ENCODE results near the gene PDE4A. TPM values are rescaled to one million over a fixed set of nuclear protein-coding genes. Genes with fewer than 3 reads are reported as not detected.

Gene PDE4A
- total RNA-seq, 4 donors from 2014 or later, result 3.7 to 7.9 (median 5.6) TPM

DNA sequence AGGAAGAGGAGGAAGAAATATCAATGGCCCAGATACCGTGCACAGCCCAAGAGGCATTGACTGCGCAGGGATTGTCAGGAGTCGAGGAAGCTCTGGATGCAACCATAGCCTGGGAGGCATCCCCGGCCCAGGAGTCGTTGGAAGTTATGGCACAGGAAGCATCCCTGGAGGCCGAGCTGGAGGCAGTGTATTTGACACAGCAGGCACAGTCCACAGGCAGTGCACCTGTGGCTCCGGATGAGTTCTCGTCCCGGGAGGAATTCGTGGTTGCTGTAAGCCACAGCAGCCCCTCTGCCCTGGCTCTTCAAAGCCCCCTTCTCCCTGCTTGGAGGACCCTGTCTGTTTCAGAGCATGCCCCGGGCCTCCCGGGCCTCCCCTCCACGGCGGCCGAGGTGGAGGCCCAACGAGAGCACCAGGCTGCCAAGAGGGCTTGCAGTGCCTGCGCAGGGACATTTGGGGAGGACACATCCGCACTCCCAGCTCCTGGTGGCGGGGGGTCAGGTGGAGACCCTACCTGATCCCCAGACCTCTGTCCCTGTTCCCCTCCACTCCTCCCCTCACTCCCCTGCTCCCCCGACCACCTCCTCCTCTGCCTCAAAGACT lies 46.9 kb downstream of the PDE4A start:
- Histone ChIP-seq H3K27ac (no peak overlapping the region), H3K9me3 (no peaks in the 10 kb centered on the region), H3K4me3 (no peak overlapping the region), H3K36me3 (peaks cover 23% of the 10 kb centered on the region), H3K4me1 (no peaks in the 10 kb centered on the region), H3K27me3 (no peaks in the 10 kb centered on the region)
- WGBS, result 84% methylated on average over 19 of the region's 20 CpGs
- TF ChIP-seq POLR2A (IDR thresholded peaks at IDR 0.05), result no peak
- TF ChIP-seq, protein P1, sequence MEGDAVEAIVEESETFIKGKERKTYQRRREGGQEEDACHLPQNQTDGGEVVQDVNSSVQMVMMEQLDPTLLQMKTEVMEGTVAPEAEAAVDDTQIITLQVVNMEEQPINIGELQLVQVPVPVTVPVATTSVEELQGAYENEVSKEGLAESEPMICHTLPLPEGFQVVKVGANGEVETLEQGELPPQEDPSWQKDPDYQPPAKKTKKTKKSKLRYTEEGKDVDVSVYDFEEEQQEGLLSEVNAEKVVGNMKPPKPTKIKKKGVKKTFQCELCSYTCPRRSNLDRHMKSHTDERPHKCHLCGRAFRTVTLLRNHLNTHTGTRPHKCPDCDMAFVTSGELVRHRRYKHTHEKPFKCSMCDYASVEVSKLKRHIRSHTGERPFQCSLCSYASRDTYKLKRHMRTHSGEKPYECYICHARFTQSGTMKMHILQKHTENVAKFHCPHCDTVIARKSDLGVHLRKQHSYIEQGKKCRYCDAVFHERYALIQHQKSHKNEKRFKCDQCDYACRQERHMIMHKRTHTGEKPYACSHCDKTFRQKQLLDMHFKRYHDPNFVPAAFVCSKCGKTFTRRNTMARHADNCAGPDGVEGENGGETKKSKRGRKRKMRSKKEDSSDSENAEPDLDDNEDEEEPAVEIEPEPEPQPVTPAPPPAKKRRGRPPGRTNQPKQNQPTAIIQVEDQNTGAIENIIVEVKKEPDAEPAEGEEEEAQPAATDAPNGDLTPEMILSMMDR (IDR thresholded peaks at IDR 0.05), result no peak
- no peak for TF ChIP-seq EP300 (IDR thresholded peaks at IDR 0.05)
- no peak for TF ChIP-seq POLR2AphosphoS5 (IDR thresholded peaks at IDR 0.05)
- no peak for DNase-seq (ENCODE audit: low spot score in 2 of 2)

DNA sequence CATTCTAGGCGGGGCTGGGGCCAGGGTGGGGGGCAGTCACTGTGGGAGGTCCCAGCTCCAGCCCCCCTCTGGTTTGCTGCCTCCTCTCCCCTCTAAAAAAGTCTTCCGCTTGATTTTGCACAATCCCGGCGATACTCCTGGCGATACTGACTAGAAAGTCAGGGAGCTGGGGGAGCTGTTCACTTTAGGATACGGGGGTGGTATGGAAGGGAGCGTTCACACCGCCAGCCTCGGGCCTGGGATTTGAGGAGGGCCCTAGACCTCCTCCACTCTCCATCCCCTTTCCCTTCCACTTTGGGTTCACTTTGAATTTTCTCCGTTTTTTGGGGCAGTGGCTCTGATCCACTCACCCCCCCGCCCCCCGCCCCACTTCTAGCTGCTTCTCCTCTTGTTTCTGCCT lies 47.8 kb downstream of the PDE4A start:
- TF ChIP-seq, protein P1 (IDR thresholded peaks at IDR 0.05), result no peak
- no peak for TF ChIP-seq POLR2AphosphoS5 (IDR thresholded peaks at IDR 0.05)
- TF ChIP-seq EP300 (IDR thresholded peaks at IDR 0.05), result no peak
- no peak for TF ChIP-seq POLR2A (IDR thresholded peaks at IDR 0.05)
- no peaks in the 10 kb centered on the region for H3K27me3 ChIP-seq
- H3K36me3 ChIP-seq, result peaks cover 23% of the 10 kb centered on the region
- no peaks in the 10 kb centered on the region for H3K9me3 ChIP-seq
- no peaks in the 10 kb centered on the region for H3K4me1 ChIP-seq
- no peak overlapping the region for H3K4me3 ChIP-seq
- DNase-seq (ENCODE audit: low spot score in 2 of 2), result no peak
- no peak overlapping the region for H3K27ac ChIP-seq
- WGBS, result 82% methylated on average over 12 of the region's 12 CpGs

DNA sequence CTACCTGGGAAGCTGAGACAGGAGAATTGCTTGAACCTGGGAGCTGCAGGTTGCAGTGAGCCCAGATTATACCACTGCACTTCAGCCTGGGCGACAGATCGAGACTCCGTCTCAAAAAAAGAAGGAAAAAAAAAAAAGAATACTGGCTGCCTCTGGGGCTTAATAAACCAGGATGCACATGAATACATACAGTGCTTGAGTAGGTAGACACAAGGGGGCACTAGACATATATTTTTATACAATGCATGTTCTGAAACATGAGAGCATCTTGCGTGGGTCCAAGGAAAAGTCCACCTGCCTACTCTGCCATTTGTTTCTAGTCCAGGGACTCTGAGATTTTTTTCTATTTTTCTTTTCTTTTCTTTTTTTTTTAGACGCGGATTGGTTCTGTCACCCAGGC lies 51.6 kb downstream of the PDE4A start:
- no peaks in the 10 kb centered on the region for H3K9me3 ChIP-seq
- H3K27me3 ChIP-seq, result no peaks in the 10 kb centered on the region
- no peak overlapping the region for H3K4me3 ChIP-seq
- H3K27ac ChIP-seq, result no peak overlapping the region
- H3K36me3 ChIP-seq, result peaks cover 6% of the 10 kb centered on the region
- WGBS, result 14% methylated on average over 6 of the region's 6 CpGs
- H3K4me1 ChIP-seq, result no peaks in the 10 kb centered on the region
- TF ChIP-seq EP300 (IDR thresholded peaks at IDR 0.05) (no peak), POLR2A (IDR thresholded peaks at IDR 0.05) (no peak)
- TF ChIP-seq, protein P1 (IDR thresholded peaks at IDR 0.05), result no peak
- DNase-seq (ENCODE audit: low spot score in 2 of 2), result no peak

DNA sequence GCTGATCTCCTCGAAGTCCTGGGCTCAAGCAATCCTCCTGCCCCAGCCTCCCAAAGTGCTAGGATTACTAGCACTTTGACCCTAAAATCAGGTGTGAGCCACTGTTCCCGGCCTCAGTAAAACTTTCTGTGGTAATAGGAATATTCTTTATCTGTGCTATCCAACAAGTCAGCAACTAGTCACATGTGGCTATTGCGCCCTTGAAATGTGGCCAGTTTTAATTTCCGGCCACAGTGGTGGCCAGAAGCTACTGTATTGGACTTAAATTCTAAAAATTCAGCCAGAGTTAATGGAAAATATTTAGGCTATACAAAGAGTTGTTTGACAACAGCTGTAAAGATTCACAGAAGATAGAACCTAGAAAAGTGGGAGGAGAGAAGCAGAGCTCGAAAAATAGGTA lies 52.9 kb downstream of the PDE4A start:
- Histone ChIP-seq H3K27me3 (no peaks in the 10 kb centered on the region), H3K4me1 (no peaks in the 10 kb centered on the region), H3K27ac (no peak overlapping the region), H3K4me3 (no peak overlapping the region), H3K36me3 (no peaks in the 10 kb centered on the region), H3K9me3 (no peaks in the 10 kb centered on the region)
- TF ChIP-seq, protein P1 (IDR thresholded peaks at IDR 0.05), result no peak
- TF ChIP-seq POLR2AphosphoS5 (IDR thresholded peaks at IDR 0.05) (no peak), EP300 (IDR thresholded peaks at IDR 0.05) (no peak), POLR2A (IDR thresholded peaks at IDR 0.05) (no peak)
- 74% methylated on average over 5 of the region's 5 CpGs for WGBS
- DNase-seq (ENCODE audit: low spot score in 2 of 2), result no peak

DNA sequence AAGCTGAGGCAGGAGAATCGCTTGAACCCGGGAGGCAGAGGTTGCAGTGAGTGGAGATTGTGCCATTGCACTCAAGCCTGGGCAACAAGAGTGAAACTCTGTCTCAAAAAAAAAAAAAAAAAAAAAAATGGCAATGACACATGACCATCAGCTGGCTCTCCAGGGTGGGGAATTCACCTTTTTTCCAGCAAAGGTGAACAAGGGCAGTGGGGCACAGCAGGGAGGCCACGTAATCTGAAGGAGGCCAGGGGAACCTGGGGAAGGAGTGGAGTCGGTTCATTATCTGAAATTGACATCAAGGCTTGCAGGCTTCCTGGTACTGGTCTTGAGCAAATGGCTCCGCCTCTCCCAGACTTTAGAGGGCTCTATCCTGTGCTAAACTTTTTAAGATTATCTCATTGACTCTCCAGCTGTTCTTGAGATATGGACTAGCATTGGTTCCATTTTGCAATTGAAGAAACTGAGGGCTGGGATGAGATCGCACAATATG lies 54.7 kb downstream of the PDE4A start:
- Histone ChIP-seq H3K27ac (no peak overlapping the region), H3K36me3 (no peaks in the 10 kb centered on the region), H3K4me1 (peaks cover 16% of the 10 kb centered on the region), H3K9me3 (no peaks in the 10 kb centered on the region), H3K27me3 (no peaks in the 10 kb centered on the region), H3K4me3 (no peak overlapping the region)
- WGBS, result 54% methylated on average over 6 of the region's 6 CpGs
- no peak for DNase-seq (ENCODE audit: low spot score in 2 of 2)
- TF ChIP-seq EP300 (IDR thresholded peaks at IDR 0.05) (no peak), POLR2AphosphoS5 (IDR thresholded peaks at IDR 0.05) (no peak), POLR2A (IDR thresholded peaks at IDR 0.05) (no peak)
- TF ChIP-seq, protein P1 (IDR thresholded peaks at IDR 0.05), result no peak

Data from suprapubic skin (tissue), 4 donors.